H9 (cell line): ENCODE data around the gene FGF21. TPM values are rescaled to one million over a fixed set of nuclear protein-coding genes. Genes with fewer than 3 reads are reported as not detected.

Experiments used
- DNase-seq: peaks from one replicate; pipeline ENCODE4 v3.0.0-alpha.2; 2017
- H2AFZ ChIP-seq: one replicate; pipeline ENCODE4 v1.6.1; 2013; ENCODE audit warnings: mild to moderate bottlenecking, low read length, control low read depth, moderate library complexity
- H2AK5ac ChIP-seq: 2 replicates; pipeline ENCODE4 v1.6.1; 2013; ENCODE audit warnings: low read length, control low read depth, mixed read lengths; ENCODE audit not compliant: insufficient read length
- H2BK120ac ChIP-seq: one replicate; pipeline ENCODE4 v1.6.1; 2013; ENCODE audit warnings: low read depth, mild to moderate bottlenecking, low read length, control low read depth, inconsistent platforms; ENCODE audit not compliant: poor library complexity, severe bottlenecking
- H2BK12ac ChIP-seq: 2 replicates; pipeline ENCODE4 v1.6.1; 2013; ENCODE audit warnings: low read length, control low read depth, mixed read lengths, low read depth; ENCODE audit not compliant: insufficient read length
- H2BK15ac ChIP-seq: 2 replicates; pipeline ENCODE4 v1.6.1; 2013; ENCODE audit warnings: low read depth, low read length, control low read depth
- H2BK20ac ChIP-seq: one replicate; pipeline ENCODE4 v1.6.1; 2013; ENCODE audit warnings: low read depth, mild to moderate bottlenecking, low read length, control low read depth, inconsistent platforms; ENCODE audit not compliant: poor library complexity, severe bottlenecking
- H2BK5ac ChIP-seq: 2 replicates; pipeline ENCODE4 v1.6.1; 2013; ENCODE audit warnings: low read length, control low read depth, mixed read lengths; ENCODE audit not compliant: insufficient read length
- H3K14ac ChIP-seq: 2 replicates; pipeline ENCODE4 v1.6.1; 2013; ENCODE audit warnings: low read length, control low read depth; ENCODE audit not compliant: insufficient read depth
- H3K18ac ChIP-seq: 2 replicates; pipeline ENCODE4 v1.6.1; 2013; ENCODE audit warnings: low read depth, mild to moderate bottlenecking, mixed read lengths, low read length, control low read depth; ENCODE audit not compliant: insufficient read length
- H3K23ac ChIP-seq: 2 replicates; pipeline ENCODE4 v1.6.1; 2013; ENCODE audit warnings: low read length, control low read depth, mixed read lengths, low read depth; ENCODE audit not compliant: insufficient read length
- H3K23me2 ChIP-seq: 2 replicates; pipeline ENCODE4 v1.6.1; 2013; ENCODE audit warnings: low read depth, mild to moderate bottlenecking, mixed read lengths, low read length, control low read depth; ENCODE audit not compliant: insufficient read length, poor library complexity, severe bottlenecking
- H3K27ac ChIP-seq: 2 replicates; pipeline ENCODE4 v1.5.1; 2013; ENCODE audit warnings: low read length, control low read depth, mixed read lengths, low read depth; ENCODE audit not compliant: insufficient read length
- H3K27me3 ChIP-seq: 2 replicates; pipeline ENCODE4 v1.6.1; 2013; ENCODE audit warnings: low read length, control low read depth, inconsistent platforms; ENCODE audit not compliant: insufficient read depth
- H3K4ac ChIP-seq: 2 replicates; pipeline ENCODE4 v1.6.1; 2013; ENCODE audit warnings: low read depth, mild to moderate bottlenecking, control low read depth, inconsistent platforms, low read length, moderate library complexity
- H3K4me1 ChIP-seq: 2 replicates; pipeline ENCODE4 v1.6.1; 2013; ENCODE audit warnings: low read length, control low read depth, inconsistent platforms; ENCODE audit not compliant: insufficient read depth
- H3K4me2 ChIP-seq: 2 replicates; pipeline ENCODE4 v1.6.1; 2013; ENCODE audit warnings: low read length, control low read depth, mixed read lengths; ENCODE audit not compliant: insufficient read length, insufficient read depth
- H3K56ac ChIP-seq: 2 replicates; pipeline ENCODE4 v1.6.1; 2013; ENCODE audit warnings: low read depth, mild to moderate bottlenecking, mixed read lengths, low read length, control low read depth; ENCODE audit not compliant: insufficient read length
- H3K79me1 ChIP-seq: 2 replicates; pipeline ENCODE4 v1.6.1; 2013; ENCODE audit warnings: low read depth, mild to moderate bottlenecking, moderate library complexity, low read length, control low read depth, inconsistent platforms; ENCODE audit not compliant: insufficient read depth, poor library complexity, severe bottlenecking
- H3K79me2 ChIP-seq: 2 replicates; pipeline ENCODE4 v1.6.1; 2013; ENCODE audit warnings: low read length, control low read depth, inconsistent platforms; ENCODE audit not compliant: insufficient read depth
- H3K9ac ChIP-seq: 2 replicates; pipeline ENCODE4 v1.6.1; 2013; ENCODE audit warnings: low read length, control low read depth, mixed read lengths; ENCODE audit not compliant: insufficient read length; ENCODE audit errors: extremely low read depth
- H3K9me3 ChIP-seq: one replicate; pipeline ENCODE4 v1.6.1; 2013; ENCODE audit warnings: low read depth, low read length, inconsistent platforms; ENCODE audit not compliant: control insufficient read depth
- H3T11ph ChIP-seq: one replicate; pipeline ENCODE4 v1.6.1; 2013; ENCODE audit warnings: mild to moderate bottlenecking, low read length, control low read depth, inconsistent platforms
- H4K20me1 ChIP-seq: one replicate; pipeline ENCODE4 v1.6.1; 2013; ENCODE audit not compliant: control insufficient read depth, insufficient read length, insufficient read depth
- H4K5ac ChIP-seq: 2 replicates; pipeline ENCODE4 v1.6.1; 2013; ENCODE audit warnings: low read depth, mild to moderate bottlenecking, mixed read lengths, low read length, control low read depth; ENCODE audit not compliant: insufficient read length
- H4K8ac ChIP-seq: replicated peaks from 2 replicates; pipeline ENCODE4 v1.6.1; 2013; ENCODE audit warnings: low read length, control low read depth, mixed read lengths, low read depth; ENCODE audit not compliant: insufficient read length
- H4K91ac ChIP-seq: 2 replicates; pipeline ENCODE4 v1.6.1; 2013; ENCODE audit warnings: low read depth, mild to moderate bottlenecking, moderate library complexity, mixed read lengths, low read length, control low read depth; ENCODE audit not compliant: insufficient read length
- H3K27ac Mint-ChIP-seq, 3 experiments: 2 replicates in 2 of 3; 3 replicates in 1 of 3; pipeline ENCODE4 v1.8.0; 2020 to 2021; ENCODE audit warnings: mixed read lengths in 3 of 3, mild to moderate bottlenecking in 1 of 3, moderate library complexity in 1 of 3
- H3K27me3 Mint-ChIP-seq: 2 replicates; pipeline ENCODE4 v1.8.0; 2021; ENCODE audit warnings: low read depth, mild to moderate bottlenecking, moderate library complexity, mixed read lengths
- H3K36me3 Mint-ChIP-seq, 3 experiments: 2 replicates in 2 of 3; 3 replicates in 1 of 3; pipeline ENCODE4 v1.8.0; 2020 to 2021; ENCODE audit warnings: low read depth in 3 of 3, mixed read lengths in 3 of 3; ENCODE audit not compliant: insufficient read depth in 1 of 3
- H3K4me1 Mint-ChIP-seq, 2 experiments: 2 replicates each; pipeline ENCODE4 v1.8.0; 2020; ENCODE audit warnings: mixed read lengths in 2 of 2
- H3K4me3 Mint-ChIP-seq, 2 experiments: 2 replicates in 1 of 2; 3 replicates in 1 of 2; pipeline ENCODE4 v1.8.0; 2020 to 2021; ENCODE audit warnings: mild to moderate bottlenecking in 2 of 2, mixed read lengths in 2 of 2, moderate library complexity in 1 of 2
- H3K9me3 Mint-ChIP-seq, 2 experiments: 2 replicates in 1 of 2; 3 replicates in 1 of 2; pipeline ENCODE4 v1.8.0; 2020; ENCODE audit warnings: mild to moderate bottlenecking in 2 of 2, mixed read lengths in 2 of 2, moderate library complexity in 1 of 2
- CTCF ChIP-seq: fragments of 200-600 bp; sonication (generic); conservative IDR thresholded peaks from 3 replicates; pipeline ENCODE4 v1.8.0; 2021; ENCODE audit warnings: antibody characterized with exemption, mild to moderate bottlenecking
- WGBS: extraction: QIAGEN DNeasy Blood & Tissue Kit; methylation state at CpG from one replicate; pipeline ENCODE4 v1.1.7; 2013; ENCODE audit warnings: missing lambda C conversion rate, low lambda C conversion rate, mixed read lengths; ENCODE audit not compliant: insufficient read length; ENCODE audit errors: extremely low coverage; 5-methylcytosine and 5-hydroxymethylcytosine counted together
- total RNA-seq: library from RNA; stranded (reverse); gene quantifications from 2 replicates; pipeline ENCODE4 v1.2.1, GENCODE V29; 2021

Gene FGF21
- total RNA-seq, 1 experiment from 2014 or later, result 0.90 TPM

- no peaks in the 10 kb centered on the region for H3K27me3 ChIP-seq
- Mint-ChIP-seq H3K9me3 (no peaks in the 10 kb centered on the region; a peak in 2 of 5 replicates), H3K36me3 (peaks cover 21 to 33% (median 30%) of the 10 kb centered on the region in 3 experiments; a peak in 6 of 7 replicates), H3K4me3 (peak overlapping the region; percentile 84 to 94), H3K27ac (peak overlapping the region; percentile 50 to 93 (median 82); a peak in 5 of 7 replicates), H3K27me3 (peaks cover 10% of the 10 kb centered on the region), H3K4me1 (peaks cover 36 to 52% of the 10 kb centered on the region in 2 experiments)
- H2AK5ac ChIP-seq, result no peak overlapping the region
- H2BK20ac ChIP-seq, result no peak overlapping the region
- no peak overlapping the region for H2BK120ac ChIP-seq
- no peak overlapping the region for H3K4ac ChIP-seq
- no peak overlapping the region for H2AFZ ChIP-seq
- H3K14ac ChIP-seq, result peak overlapping the region; percentile 38; the same call in 1 of the 2 replicates
- H3K56ac ChIP-seq, result no peak overlapping the region
- H4K91ac ChIP-seq, result no peak overlapping the region
- no peaks in the 10 kb centered on the region for H3K9me3 ChIP-seq
- H3K4me2 ChIP-seq, result peak overlapping the region; percentile 97
- no peak for DNase-seq
- H2BK12ac ChIP-seq, result no peak overlapping the region
- peaks cover 4% of the 10 kb centered on the region; the same call in 1 of the 2 replicates for H3K79me2 ChIP-seq
- no peak overlapping the region for H3K18ac ChIP-seq
- no peak overlapping the region for H2BK5ac ChIP-seq
- H3K9ac ChIP-seq, result peak overlapping the region; percentile 67
- H4K8ac ChIP-seq, result no peak overlapping the region
- no peaks in the 10 kb centered on the region for H4K20me1 ChIP-seq
- peaks cover 12% of the 10 kb centered on the region; the same call in 1 of the 2 replicates for H3K4me1 ChIP-seq
- WGBS, result no CpG with 5 or more reads among the region's 20 CpGs
- H2BK15ac ChIP-seq, result no peak overlapping the region
- no peak overlapping the region for H3K27ac ChIP-seq
- peaks cover 6% of the 10 kb centered on the region for H3K79me1 ChIP-seq
- H3K23ac ChIP-seq, result no peak overlapping the region
- H3K23me2 ChIP-seq, result peaks cover 8% of the 10 kb centered on the region
- TF ChIP-seq CTCF, result no peak
- H4K5ac ChIP-seq, result no peak overlapping the region
- no peak overlapping the region for H3T11ph ChIP-seq
Observed at GRCh38 chr19:48751845-48752495, 3.4 kb upstream of the FGF21 start.
